PC-3 (cell line): ENCODE results near the gene TMEM174.

ENCODE experiments used
- EZH2 ChIP-seq: fragments of 300-600 bp; sonication (generic); IDR thresholded peaks from one replicate; pipeline ENCODE4 v1.6.1; 2017; ENCODE audit warnings: antibody characterized with exemption, mild to moderate bottlenecking, low read length; ENCODE audit not compliant: unreplicated experiment
- EZH2phosphoT487 ChIP-seq: fragments of 300-600 bp; sonication (generic); IDR thresholded peaks from 2 replicates; pipeline ENCODE4 v1.6.1; 2018; ENCODE audit warnings: mild to moderate bottlenecking, antibody characterized with exemption, low read length, borderline replicate concordance
- TF ChIP-seq, protein P1 (sequence below): fragments of 300-600 bp; sonication (generic); conservative IDR thresholded peaks from 2 replicates; pipeline ENCODE4 v1.5.1; 2017; ENCODE audit warnings: antibody characterized with exemption, low read depth, mild to moderate bottlenecking, low read length

DNA sequence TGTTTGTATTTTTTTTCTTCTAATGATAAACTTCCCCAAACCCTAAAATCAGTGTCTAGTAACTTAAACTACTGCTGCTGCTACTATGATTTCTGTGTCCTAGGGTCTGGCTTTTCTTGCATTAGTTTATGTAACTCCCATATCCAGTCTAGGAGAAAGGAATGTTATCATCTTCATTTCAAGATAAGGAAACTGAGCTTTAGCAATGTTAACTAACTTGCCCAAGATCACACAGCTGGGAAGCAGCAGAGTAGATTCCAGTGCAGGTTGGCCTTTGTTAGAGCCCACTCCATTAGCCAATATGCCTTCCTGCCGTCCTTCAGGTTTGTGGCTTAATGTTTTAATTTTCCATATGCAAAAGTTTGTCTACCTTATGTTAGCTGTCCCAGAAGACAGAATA, 42.2 kb upstream of the TMEM174 start:
- TF ChIP-seq, protein P1, sequence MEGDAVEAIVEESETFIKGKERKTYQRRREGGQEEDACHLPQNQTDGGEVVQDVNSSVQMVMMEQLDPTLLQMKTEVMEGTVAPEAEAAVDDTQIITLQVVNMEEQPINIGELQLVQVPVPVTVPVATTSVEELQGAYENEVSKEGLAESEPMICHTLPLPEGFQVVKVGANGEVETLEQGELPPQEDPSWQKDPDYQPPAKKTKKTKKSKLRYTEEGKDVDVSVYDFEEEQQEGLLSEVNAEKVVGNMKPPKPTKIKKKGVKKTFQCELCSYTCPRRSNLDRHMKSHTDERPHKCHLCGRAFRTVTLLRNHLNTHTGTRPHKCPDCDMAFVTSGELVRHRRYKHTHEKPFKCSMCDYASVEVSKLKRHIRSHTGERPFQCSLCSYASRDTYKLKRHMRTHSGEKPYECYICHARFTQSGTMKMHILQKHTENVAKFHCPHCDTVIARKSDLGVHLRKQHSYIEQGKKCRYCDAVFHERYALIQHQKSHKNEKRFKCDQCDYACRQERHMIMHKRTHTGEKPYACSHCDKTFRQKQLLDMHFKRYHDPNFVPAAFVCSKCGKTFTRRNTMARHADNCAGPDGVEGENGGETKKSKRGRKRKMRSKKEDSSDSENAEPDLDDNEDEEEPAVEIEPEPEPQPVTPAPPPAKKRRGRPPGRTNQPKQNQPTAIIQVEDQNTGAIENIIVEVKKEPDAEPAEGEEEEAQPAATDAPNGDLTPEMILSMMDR = no peak
- TF ChIP-seq EZH2 (no peak), EZH2phosphoT487 (no peak)
